Measurements from ENCODE around the gene EMSY. TPM values are rescaled to one million over a fixed set of nuclear protein-coding genes. Genes with fewer than 3 reads are reported as not detected.

Gene EMSY
- total RNA-seq, 4 donors from 2014 or later: 13.2 to 43.4 (median 29.0) TPM

DNA sequence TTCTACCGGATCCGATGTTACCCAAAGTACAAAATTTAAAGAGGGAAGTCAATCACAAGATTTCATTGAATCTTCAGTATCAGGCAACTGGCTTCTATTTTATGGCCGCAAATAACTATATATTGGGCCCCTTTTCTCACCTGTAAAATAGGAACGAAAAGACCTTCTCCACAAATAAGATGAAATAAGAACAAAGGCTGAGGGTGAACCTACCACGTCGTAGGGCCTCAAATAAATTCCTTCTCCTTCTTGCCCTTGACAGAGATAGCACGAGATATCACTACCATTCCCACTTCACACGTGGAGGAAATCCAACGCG lies 794 bp upstream of the EMSY start:
- Histone ChIP-seq H3K27me3 (no peaks in the 10 kb centered on the region), H3K4me3 (peak overlapping the region; percentile 94 to 98), H3K9me3 (no peaks in the 10 kb centered on the region), H3K4me1 (peaks cover 0 to 5% of the 10 kb centered on the region in 2 donors), H3K27ac (peak overlapping the region; percentile 94), H3K36me3 (no peaks in the 10 kb centered on the region)
- TF ChIP-seq, protein P1, sequence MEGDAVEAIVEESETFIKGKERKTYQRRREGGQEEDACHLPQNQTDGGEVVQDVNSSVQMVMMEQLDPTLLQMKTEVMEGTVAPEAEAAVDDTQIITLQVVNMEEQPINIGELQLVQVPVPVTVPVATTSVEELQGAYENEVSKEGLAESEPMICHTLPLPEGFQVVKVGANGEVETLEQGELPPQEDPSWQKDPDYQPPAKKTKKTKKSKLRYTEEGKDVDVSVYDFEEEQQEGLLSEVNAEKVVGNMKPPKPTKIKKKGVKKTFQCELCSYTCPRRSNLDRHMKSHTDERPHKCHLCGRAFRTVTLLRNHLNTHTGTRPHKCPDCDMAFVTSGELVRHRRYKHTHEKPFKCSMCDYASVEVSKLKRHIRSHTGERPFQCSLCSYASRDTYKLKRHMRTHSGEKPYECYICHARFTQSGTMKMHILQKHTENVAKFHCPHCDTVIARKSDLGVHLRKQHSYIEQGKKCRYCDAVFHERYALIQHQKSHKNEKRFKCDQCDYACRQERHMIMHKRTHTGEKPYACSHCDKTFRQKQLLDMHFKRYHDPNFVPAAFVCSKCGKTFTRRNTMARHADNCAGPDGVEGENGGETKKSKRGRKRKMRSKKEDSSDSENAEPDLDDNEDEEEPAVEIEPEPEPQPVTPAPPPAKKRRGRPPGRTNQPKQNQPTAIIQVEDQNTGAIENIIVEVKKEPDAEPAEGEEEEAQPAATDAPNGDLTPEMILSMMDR (IDR thresholded peaks at IDR 0.05): no peak
- no peak for TF ChIP-seq POLR2A (IDR thresholded peaks at IDR 0.05)
- intact Hi-C loops (cut with DNase I; ENCODE audit: low total_unique reads): no loop called here
- no peak for DNase-seq

DNA sequence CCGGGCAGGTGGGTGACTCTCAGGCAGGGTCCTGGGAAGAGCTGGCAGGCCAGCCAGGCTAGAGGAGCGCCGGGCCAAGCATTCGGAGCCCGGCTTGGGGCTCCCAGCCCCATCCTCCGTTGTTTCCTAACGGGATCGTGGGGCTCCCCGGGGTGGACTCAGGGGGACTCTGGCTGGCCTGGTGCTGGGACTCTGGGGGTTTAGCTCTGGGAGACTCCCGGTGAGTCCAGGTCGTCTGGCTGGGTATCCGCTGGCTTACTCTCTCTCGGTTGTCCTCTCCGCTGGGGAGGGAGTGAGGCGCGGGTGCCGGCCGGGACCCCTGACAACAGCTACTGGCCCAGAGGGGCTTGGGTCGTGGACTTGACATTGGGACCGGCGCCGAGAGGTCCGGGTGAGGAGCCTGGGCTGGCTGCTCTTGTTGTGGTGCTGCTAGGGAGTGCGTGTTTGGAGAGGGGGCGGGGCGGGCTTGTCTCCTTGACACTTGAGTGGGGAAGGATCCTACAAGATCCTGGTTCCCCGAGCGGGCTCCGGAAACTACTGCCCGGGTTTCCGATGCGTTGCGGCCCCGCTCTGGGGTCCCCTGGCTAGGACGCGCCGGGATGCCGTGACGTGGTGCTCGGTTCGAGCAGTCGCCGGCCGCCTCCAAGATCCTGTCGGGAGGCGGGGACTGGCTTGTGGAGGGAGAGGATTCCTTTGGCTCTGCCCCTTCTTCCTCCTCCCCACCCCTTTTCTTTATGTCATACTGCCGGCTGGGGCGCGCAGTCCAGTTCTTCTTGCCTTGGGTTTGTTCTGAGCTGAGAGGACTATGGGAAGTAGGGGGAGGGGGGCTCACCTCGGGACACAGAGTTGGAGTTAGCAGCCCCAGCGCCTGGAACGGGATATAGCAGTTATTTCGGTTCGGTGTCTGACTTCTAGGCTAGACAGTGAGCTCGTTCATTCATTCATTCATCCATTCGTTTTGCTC lies 585 bp downstream of the EMSY start:
- Histone ChIP-seq H3K27ac (peak overlapping the region; percentile 94), H3K36me3 (no peaks in the 10 kb centered on the region), H3K27me3 (no peaks in the 10 kb centered on the region), H3K4me1 (peaks cover 0 to 5% of the 10 kb centered on the region in 2 donors), H3K9me3 (no peaks in the 10 kb centered on the region), H3K4me3 (peak overlapping the region; percentile 94 to 98)
- intact Hi-C loops (cut with DNase I; ENCODE audit: low total_unique reads): no loop called here
- TF ChIP-seq, protein P1 (IDR thresholded peaks at IDR 0.05): no peak
- TF ChIP-seq POLR2A (IDR thresholded peaks at IDR 0.05): peak; percentile 37 to 47
- peak; percentile 63 to 64 for DNase-seq

DNA sequence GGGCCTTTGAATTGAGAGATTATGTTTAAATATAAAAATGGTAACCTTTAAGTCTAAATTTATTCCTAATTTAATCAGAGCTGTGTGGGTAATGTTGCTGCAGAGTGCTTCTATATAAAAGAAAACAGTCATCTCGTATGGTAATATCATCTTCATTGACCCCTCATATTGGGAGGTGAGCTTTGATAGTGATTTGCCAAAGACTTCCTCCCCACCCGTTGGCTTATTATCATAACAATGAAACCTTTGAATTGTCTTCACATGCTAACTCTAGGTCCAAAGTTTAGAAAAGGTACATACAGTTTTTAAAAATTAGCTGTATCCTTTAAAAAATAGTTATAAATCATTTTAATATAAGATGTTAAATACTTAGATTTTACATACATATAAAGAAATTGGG lies 3.7 kb downstream of the EMSY start:
- Histone ChIP-seq H3K36me3 (no peaks in the 10 kb centered on the region), H3K27me3 (no peaks in the 10 kb centered on the region), H3K27ac (no peak overlapping the region), H3K4me3 (no peak overlapping the region), H3K4me1 (no peaks in the 10 kb centered on the region), H3K9me3 (no peaks in the 10 kb centered on the region)
- no peak for DNase-seq
- TF ChIP-seq, protein P1 (IDR thresholded peaks at IDR 0.05): no peak
- TF ChIP-seq POLR2A (IDR thresholded peaks at IDR 0.05): no peak
- intact Hi-C loops (cut with DNase I; ENCODE audit: low total_unique reads): no loop called here

DNA sequence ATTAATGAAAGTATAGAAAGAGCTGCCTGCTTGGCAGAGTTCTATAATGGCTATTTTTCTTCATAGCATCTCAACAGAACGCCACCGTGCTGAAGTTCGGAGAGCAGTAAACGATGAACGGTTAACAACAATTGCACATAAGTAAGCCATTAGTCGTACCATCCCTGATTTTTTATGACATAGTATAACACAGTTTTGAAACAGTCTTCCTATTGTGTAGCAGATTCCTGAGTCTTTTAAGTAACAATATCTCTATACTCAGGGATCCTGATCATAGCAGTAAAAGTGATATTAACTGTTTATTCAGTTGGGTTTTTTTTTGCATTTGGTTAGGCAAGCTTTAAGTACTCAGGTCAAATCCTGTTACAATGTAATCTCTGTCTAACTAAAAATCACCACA lies 8.4 kb downstream of the EMSY start:
- DNase-seq: no peak
- H3K9me3 ChIP-seq: no peaks in the 10 kb centered on the region
- H3K27me3 ChIP-seq: no peaks in the 10 kb centered on the region
- no peak for TF ChIP-seq POLR2A (IDR thresholded peaks at IDR 0.05)
- TF ChIP-seq, protein P1 (IDR thresholded peaks at IDR 0.05): no peak
- no peaks in the 10 kb centered on the region for H3K36me3 ChIP-seq
- H3K4me3 ChIP-seq: no peak overlapping the region
- H3K4me1 ChIP-seq: peaks cover 0 to 3% of the 10 kb centered on the region in 2 donors
- no peak overlapping the region for H3K27ac ChIP-seq
- intact Hi-C loops (cut with DNase I; ENCODE audit: low total_unique reads): no loop called here

DNA sequence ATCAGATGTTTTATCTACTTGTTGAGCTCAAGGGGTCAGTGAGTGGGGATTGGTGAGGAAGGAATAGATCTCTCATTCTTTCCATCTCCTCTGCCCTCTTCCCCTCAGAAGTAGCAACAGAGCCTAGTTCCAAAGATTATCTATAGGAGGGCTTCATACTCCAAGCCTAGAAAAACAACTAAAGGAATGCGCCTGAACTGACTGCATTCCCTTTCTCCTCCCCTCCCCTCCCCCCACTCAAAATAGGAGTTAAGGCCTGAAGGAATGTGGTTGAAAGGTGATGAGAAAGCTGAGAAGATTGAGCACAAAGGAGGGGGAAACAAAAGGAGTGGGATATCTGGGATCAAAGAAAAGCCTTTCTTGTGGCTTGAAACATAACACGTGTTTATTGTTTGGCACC lies 10.5 kb downstream of the EMSY start:
- Histone ChIP-seq H3K36me3 (no peaks in the 10 kb centered on the region), H3K4me3 (no peak overlapping the region), H3K4me1 (peaks cover 0 to 3% of the 10 kb centered on the region in 2 donors), H3K27me3 (no peaks in the 10 kb centered on the region), H3K27ac (no peak overlapping the region), H3K9me3 (no peaks in the 10 kb centered on the region)
- intact Hi-C loops (cut with DNase I; ENCODE audit: low total_unique reads): no loop called here
- no peak for TF ChIP-seq POLR2A (IDR thresholded peaks at IDR 0.05)
- TF ChIP-seq, protein P1 (IDR thresholded peaks at IDR 0.05): no peak
- no peak for DNase-seq

All from uterus (tissue), 4 donors.